Ovary (tissue), 3 donors: Measurements from ENCODE around the gene HAUS3.

ENCODE experiments used
- CTCF ChIP-seq, 3 donors: fragments of 450-650 bp in 2 of 3; fragments of 200-600 bp in 1 of 3; IDR thresholded peaks; one replicate each; pipeline versions ENCODE4 v1.5.1 to v1.8.0; 2016 to 2022; ENCODE audit warnings: antibody characterized with exemption in 3 of 3, mild to moderate bottlenecking in 1 of 3
- EP300 ChIP-seq: sonication (generic); formaldehyde crosslinking; IDR thresholded peaks from one replicate; pipeline ENCODE4 v1.6.1; 2017; ENCODE audit warnings: antibody characterized with exemption
- POLR2A ChIP-seq: fragments of 450-650 bp; IDR thresholded peaks from one replicate; pipeline ENCODE4 v1.6.1; 2017; ENCODE audit warnings: antibody characterized with exemption, mild to moderate bottlenecking, moderate library complexity
- donor health status: DM: no; HTN: no; CAD: no.

- no peak for TF ChIP-seq CTCF (IDR thresholded peaks at IDR 0.05)
- no peak for TF ChIP-seq EP300
- no peak for TF ChIP-seq POLR2A
These were observed 19.1 kb downstream of the HAUS3 start for GRCh38 chr4:2222838-2223237.
